ENCODE data around the gene DELE1.

DELE1 gene

GRCh38 chr5:141897425-141897824 is 26.2 kb upstream of the DELE1 start:
- H3K9ac ChIP-seq (ENCODE audit: low read length) = no peak overlapping the region
- no peaks in the 10 kb centered on the region for H3K4me1 ChIP-seq (ENCODE audit: control insufficient read depth, low read depth, low read length)
- no peak overlapping the region for H3K27ac ChIP-seq (ENCODE audit: low read length)
- H3K36me3 ChIP-seq (ENCODE audit: control insufficient read depth, low read depth, low read length) = no peaks in the 10 kb centered on the region
- H3K27me3 ChIP-seq (ENCODE audit: control insufficient read depth, insufficient read depth, low read length) = no peaks in the 10 kb centered on the region
- H3K4me3 ChIP-seq (ENCODE audit: low read length) = no peak overlapping the region
- H3K9me3 ChIP-seq (ENCODE audit: control insufficient read depth, low read depth, low read length) = no peaks in the 10 kb centered on the region

GRCh38 chr5:141898448-141899049 is 25.1 kb upstream of the DELE1 start:
- H3K36me3 ChIP-seq (ENCODE audit: control insufficient read depth, low read depth, low read length) = no peaks in the 10 kb centered on the region
- H3K4me3 ChIP-seq (ENCODE audit: low read length) = no peak overlapping the region
- H3K27ac ChIP-seq (ENCODE audit: low read length) = no peak overlapping the region
- no peaks in the 10 kb centered on the region for H3K4me1 ChIP-seq (ENCODE audit: control insufficient read depth, low read depth, low read length)
- H3K27me3 ChIP-seq (ENCODE audit: control insufficient read depth, insufficient read depth, low read length) = no peaks in the 10 kb centered on the region
- no peak overlapping the region for H3K9ac ChIP-seq (ENCODE audit: low read length)
- no peaks in the 10 kb centered on the region for H3K9me3 ChIP-seq (ENCODE audit: control insufficient read depth, low read depth, low read length)

GRCh38 chr5:141902015-141902814 is 21.5 kb upstream of the DELE1 start:
- no peak overlapping the region for H3K9ac ChIP-seq (ENCODE audit: low read length)
- no peak overlapping the region for H3K27ac ChIP-seq (ENCODE audit: low read length)
- no peaks in the 10 kb centered on the region for H3K4me1 ChIP-seq (ENCODE audit: control insufficient read depth, low read depth, low read length)
- H3K9me3 ChIP-seq (ENCODE audit: control insufficient read depth, low read depth, low read length) = no peaks in the 10 kb centered on the region
- H3K4me3 ChIP-seq (ENCODE audit: low read length) = no peak overlapping the region
- no peaks in the 10 kb centered on the region for H3K36me3 ChIP-seq (ENCODE audit: control insufficient read depth, low read depth, low read length)
- H3K27me3 ChIP-seq (ENCODE audit: control insufficient read depth, insufficient read depth, low read length) = no peaks in the 10 kb centered on the region

GRCh38 chr5:141903261-141903660 is 20.4 kb upstream of the DELE1 start:
- Histone ChIP-seq H3K9me3 (ENCODE audit: control insufficient read depth, low read depth, low read length) (no peaks in the 10 kb centered on the region), H3K4me1 (ENCODE audit: control insufficient read depth, low read depth, low read length) (no peaks in the 10 kb centered on the region), H3K27me3 (ENCODE audit: control insufficient read depth, insufficient read depth, low read length) (no peaks in the 10 kb centered on the region), H3K36me3 (ENCODE audit: control insufficient read depth, low read depth, low read length) (no peaks in the 10 kb centered on the region), H3K27ac (ENCODE audit: low read length) (no peak overlapping the region), H3K4me3 (ENCODE audit: low read length) (no peak overlapping the region), H3K9ac (ENCODE audit: low read length) (no peak overlapping the region)

- no peaks in the 10 kb centered on the region for H3K36me3 ChIP-seq (ENCODE audit: control insufficient read depth, low read depth, low read length)
- no peaks in the 10 kb centered on the region for H3K9me3 ChIP-seq (ENCODE audit: control insufficient read depth, low read depth, low read length)
- H3K4me1 ChIP-seq (ENCODE audit: control insufficient read depth, low read depth, low read length) = no peaks in the 10 kb centered on the region
- no peak overlapping the region for H3K27ac ChIP-seq (ENCODE audit: low read length)
- no peak overlapping the region for H3K4me3 ChIP-seq (ENCODE audit: low read length)
- H3K9ac ChIP-seq (ENCODE audit: low read length) = no peak overlapping the region
- no peaks in the 10 kb centered on the region for H3K27me3 ChIP-seq (ENCODE audit: control insufficient read depth, insufficient read depth, low read length)
These were observed 19.1 kb upstream of the DELE1 start for GRCh38 chr5:141904551-141904950.

- Histone ChIP-seq H3K27me3 (ENCODE audit: control insufficient read depth, insufficient read depth, low read length) (no peaks in the 10 kb centered on the region), H3K27ac (ENCODE audit: low read length) (no peak overlapping the region), H3K4me3 (ENCODE audit: low read length) (no peak overlapping the region), H3K9ac (ENCODE audit: low read length) (no peak overlapping the region), H3K4me1 (ENCODE audit: control insufficient read depth, low read depth, low read length) (no peaks in the 10 kb centered on the region), H3K9me3 (ENCODE audit: control insufficient read depth, low read depth, low read length) (no peaks in the 10 kb centered on the region), H3K36me3 (ENCODE audit: control insufficient read depth, low read depth, low read length) (no peaks in the 10 kb centered on the region)
These were observed 17.2 kb upstream of the DELE1 start for GRCh38 chr5:141906517-141906916.

GRCh38 chr5:141906972-141907371 is 16.7 kb upstream of the DELE1 start:
- H3K9me3 ChIP-seq (ENCODE audit: control insufficient read depth, low read depth, low read length) = no peaks in the 10 kb centered on the region
- no peaks in the 10 kb centered on the region for H3K27me3 ChIP-seq (ENCODE audit: control insufficient read depth, insufficient read depth, low read length)
- no peak overlapping the region for H3K9ac ChIP-seq (ENCODE audit: low read length)
- no peaks in the 10 kb centered on the region for H3K36me3 ChIP-seq (ENCODE audit: control insufficient read depth, low read depth, low read length)
- H3K4me3 ChIP-seq (ENCODE audit: low read length) = no peak overlapping the region
- H3K4me1 ChIP-seq (ENCODE audit: control insufficient read depth, low read depth, low read length) = no peaks in the 10 kb centered on the region
- H3K27ac ChIP-seq (ENCODE audit: low read length) = no peak overlapping the region

GRCh38 chr5:141908796-141909195 is 14.9 kb upstream of the DELE1 start:
- Histone ChIP-seq H3K27ac (ENCODE audit: low read length) (no peak overlapping the region), H3K4me1 (ENCODE audit: control insufficient read depth, low read depth, low read length) (peaks cover 7% of the 10 kb centered on the region), H3K9me3 (ENCODE audit: control insufficient read depth, low read depth, low read length) (no peaks in the 10 kb centered on the region), H3K4me3 (ENCODE audit: low read length) (no peak overlapping the region), H3K36me3 (ENCODE audit: control insufficient read depth, low read depth, low read length) (no peaks in the 10 kb centered on the region), H3K9ac (ENCODE audit: low read length) (no peak overlapping the region), H3K27me3 (ENCODE audit: control insufficient read depth, insufficient read depth, low read length) (peaks cover 11% of the 10 kb centered on the region)

- Histone ChIP-seq H3K4me3 (ENCODE audit: low read length) (no peak overlapping the region), H3K4me1 (ENCODE audit: control insufficient read depth, low read depth, low read length) (peaks cover 8% of the 10 kb centered on the region), H3K27ac (ENCODE audit: low read length) (no peak overlapping the region), H3K27me3 (ENCODE audit: control insufficient read depth, insufficient read depth, low read length) (peaks cover 14% of the 10 kb centered on the region), H3K9me3 (ENCODE audit: control insufficient read depth, low read depth, low read length) (no peaks in the 10 kb centered on the region), H3K9ac (ENCODE audit: low read length) (no peak overlapping the region), H3K36me3 (ENCODE audit: control insufficient read depth, low read depth, low read length) (no peaks in the 10 kb centered on the region)
These were observed 14.5 kb upstream of the DELE1 start for GRCh38 chr5:141909212-141909611.

GRCh38 chr5:141910271-141910673 is 13.4 kb upstream of the DELE1 start:
- no peaks in the 10 kb centered on the region for H3K36me3 ChIP-seq (ENCODE audit: control insufficient read depth, low read depth, low read length)
- H3K9ac ChIP-seq (ENCODE audit: low read length) = no peak overlapping the region
- no peak overlapping the region for H3K4me3 ChIP-seq (ENCODE audit: low read length)
- peaks cover 14% of the 10 kb centered on the region for H3K27me3 ChIP-seq (ENCODE audit: control insufficient read depth, insufficient read depth, low read length)
- H3K27ac ChIP-seq (ENCODE audit: low read length) = no peak overlapping the region
- H3K4me1 ChIP-seq (ENCODE audit: control insufficient read depth, low read depth, low read length) = peaks cover 8% of the 10 kb centered on the region
- no peaks in the 10 kb centered on the region for H3K9me3 ChIP-seq (ENCODE audit: control insufficient read depth, low read depth, low read length)

GRCh38 chr5:141913560-141914198 is 10.0 kb upstream of the DELE1 start:
- no peaks in the 10 kb centered on the region for H3K36me3 ChIP-seq (ENCODE audit: control insufficient read depth, low read depth, low read length)
- peak overlapping the region; percentile 4 for H3K9ac ChIP-seq (ENCODE audit: low read length)
- peak overlapping the region; percentile 48 for H3K4me3 ChIP-seq (ENCODE audit: low read length)
- H3K27ac ChIP-seq (ENCODE audit: low read length) = no peak overlapping the region
- H3K4me1 ChIP-seq (ENCODE audit: control insufficient read depth, low read depth, low read length) = peaks cover 15% of the 10 kb centered on the region
- H3K27me3 ChIP-seq (ENCODE audit: control insufficient read depth, insufficient read depth, low read length) = peaks cover 14% of the 10 kb centered on the region
- H3K9me3 ChIP-seq (ENCODE audit: control insufficient read depth, low read depth, low read length) = no peaks in the 10 kb centered on the region
